Pulmonary artery endothelial cell (primary cell): Measurements from ENCODE around the gene ERICH6B. TPM values are rescaled to one million over a fixed set of nuclear protein-coding genes. Genes with fewer than 3 reads are reported as not detected.

Source experiments
- DNase-seq: peaks from one replicate; pipeline ENCODE4 v3.0.0-alpha.2; 2011; ENCODE audit warnings: low read depth, low spot score
- total RNA-seq: library from RNA; depleted of rRNA; stranded (reverse); fragments of >200 nt; gene quantifications from 2 replicates; pipeline ENCODE4 v1.2.3, GENCODE V29; 2014

ERICH6B gene
- total RNA-seq, 1 donor from 2014 or later, result not detected

- DNase-seq, result no peak
These were observed 13.9 kb downstream of the ERICH6B start for GRCh38 chr13:45601680-45602079.

DNA sequence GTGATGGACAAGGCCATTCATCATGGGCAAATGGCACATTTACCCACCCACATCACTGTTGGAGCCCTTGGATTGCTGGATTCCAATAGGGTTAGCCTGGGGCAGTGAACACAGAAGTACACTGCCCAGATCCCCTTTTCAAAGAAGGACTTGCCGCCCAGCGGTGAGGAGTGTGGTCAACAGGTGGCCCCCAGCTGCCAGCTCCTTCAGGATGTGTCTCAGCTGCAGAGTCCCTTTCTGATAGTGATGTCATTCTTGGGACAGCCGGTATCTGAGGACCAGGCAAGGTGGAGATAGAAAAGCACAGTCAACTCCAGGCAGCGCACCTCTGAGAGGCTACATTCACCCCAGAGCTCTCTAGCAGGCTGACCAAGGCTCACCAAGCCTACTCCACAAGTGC, 16.9 kb downstream of the ERICH6B start:
- no peak for DNase-seq

DNA sequence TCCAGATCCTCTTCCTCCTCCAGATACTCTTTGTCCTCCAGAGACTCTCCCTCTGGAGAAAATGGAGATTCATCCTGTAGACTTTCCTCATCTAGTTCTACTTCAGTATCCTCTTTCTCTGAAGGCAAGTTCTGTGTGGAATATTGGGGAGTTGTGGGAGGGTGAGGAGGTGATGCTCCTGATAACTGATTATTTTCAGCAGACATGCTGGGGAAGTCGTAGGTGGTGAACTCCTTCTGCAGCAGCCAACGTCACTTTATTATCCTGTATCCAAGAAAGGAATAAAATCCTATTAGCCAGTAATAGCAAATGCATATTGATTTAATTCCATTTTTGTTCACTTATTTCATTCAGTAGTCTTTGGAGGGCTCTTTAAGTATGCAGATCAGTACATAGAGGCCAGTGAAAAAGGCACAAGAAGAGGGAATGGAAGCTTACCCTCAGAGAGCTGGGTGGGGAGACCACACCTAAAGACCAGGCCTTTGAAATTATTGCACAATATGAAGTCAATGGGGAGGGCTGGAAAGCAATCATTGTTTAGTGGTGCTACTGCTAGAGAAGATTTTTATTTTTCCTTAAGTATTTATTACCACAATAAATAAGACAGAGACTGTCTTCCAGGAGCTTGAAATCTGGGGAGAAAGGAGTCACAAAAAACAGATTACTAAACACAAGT, 18.6 kb downstream of the ERICH6B start:
- DNase-seq, result no peak

DNA sequence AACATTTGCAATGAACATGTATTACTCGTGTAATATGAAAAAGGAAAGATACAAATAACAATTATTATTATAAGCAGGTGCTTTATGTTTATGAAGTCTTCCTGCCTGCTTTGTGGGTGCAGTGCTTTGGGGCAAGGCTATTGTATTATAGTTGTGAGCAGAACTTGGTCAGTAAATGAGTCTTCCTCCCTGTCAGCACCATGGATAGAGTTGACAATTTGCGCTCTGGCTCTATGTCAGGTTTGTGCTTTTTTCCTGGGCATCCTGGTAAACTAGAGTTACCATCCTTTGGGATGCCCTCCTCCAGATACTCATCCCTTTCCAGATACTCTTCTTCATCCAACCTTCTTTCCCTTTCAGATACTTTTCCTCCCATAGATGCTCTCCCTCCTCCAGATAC, 19.6 kb downstream of the ERICH6B start:
- DNase-seq, result no peak

- DNase-seq, result no peak
These were observed 20.8 kb downstream of the ERICH6B start for GRCh38 chr13:45594764-45595163.

GRCh38 chr13:45594227-45594626, 21.3 kb downstream of the ERICH6B start:
- DNase-seq, result no peak

DNA sequence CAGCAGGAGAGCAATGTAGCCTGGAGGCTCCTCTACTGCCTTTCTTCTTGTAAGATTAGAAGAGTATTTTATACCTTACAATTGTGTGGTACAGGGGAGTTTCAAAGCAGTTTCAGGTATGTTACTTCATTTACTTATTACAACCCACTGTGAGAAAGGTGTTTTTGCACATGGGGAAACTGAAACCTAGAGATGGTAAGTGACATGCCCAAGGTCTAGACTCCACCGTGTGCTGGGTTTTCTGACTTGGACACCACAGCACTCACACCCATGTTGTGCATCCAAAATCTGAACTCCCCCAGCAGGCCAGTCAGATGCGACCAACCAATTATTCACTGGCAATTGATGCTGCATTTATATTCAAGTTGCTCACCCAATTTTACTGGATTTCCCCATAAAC, 22.8 kb downstream of the ERICH6B start:
- no peak for DNase-seq

- no peak for DNase-seq
These were observed 25.5 kb downstream of the ERICH6B start for GRCh38 chr13:45590066-45590465.

GRCh38 chr13:45587897-45588296, 27.6 kb downstream of the ERICH6B start:
- no peak for DNase-seq

- DNase-seq, result no peak
These were observed 30.7 kb downstream of the ERICH6B start for GRCh38 chr13:45584816-45585215.

DNA sequence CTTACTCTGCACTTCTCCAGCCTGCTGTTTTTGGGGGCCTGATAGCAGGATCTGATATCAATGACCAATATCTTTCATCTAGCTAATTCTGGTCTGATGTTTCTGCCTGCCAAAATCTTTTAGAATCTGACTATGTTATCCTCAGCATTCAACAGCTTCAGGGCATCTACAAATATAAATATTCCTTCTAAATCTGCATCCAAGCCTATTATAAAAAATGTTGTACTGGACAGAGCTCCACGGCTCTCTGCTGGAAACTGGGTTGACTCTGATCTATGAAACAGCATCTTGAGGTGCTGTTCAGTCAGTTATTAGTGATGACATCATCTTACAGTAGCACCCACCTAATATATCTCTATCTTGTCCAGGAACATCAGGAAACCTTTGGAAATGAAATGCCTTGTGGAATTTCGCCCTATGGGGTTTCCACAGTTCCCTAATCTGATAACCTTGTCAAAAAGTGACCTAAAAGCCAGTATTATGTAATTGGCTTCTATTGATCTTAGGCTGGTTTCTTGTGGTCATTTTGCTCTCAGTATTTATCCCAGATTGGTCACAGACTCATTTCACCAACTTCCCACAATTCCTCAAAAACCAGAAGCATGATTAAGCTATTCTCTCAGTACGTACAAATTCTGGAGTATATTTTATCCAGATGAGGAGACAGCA, 33.0 kb downstream of the ERICH6B start:
- no peak for DNase-seq

- no peak for DNase-seq
These were observed 39.1 kb downstream of the ERICH6B start for GRCh38 chr13:45576466-45576865.

DNA sequence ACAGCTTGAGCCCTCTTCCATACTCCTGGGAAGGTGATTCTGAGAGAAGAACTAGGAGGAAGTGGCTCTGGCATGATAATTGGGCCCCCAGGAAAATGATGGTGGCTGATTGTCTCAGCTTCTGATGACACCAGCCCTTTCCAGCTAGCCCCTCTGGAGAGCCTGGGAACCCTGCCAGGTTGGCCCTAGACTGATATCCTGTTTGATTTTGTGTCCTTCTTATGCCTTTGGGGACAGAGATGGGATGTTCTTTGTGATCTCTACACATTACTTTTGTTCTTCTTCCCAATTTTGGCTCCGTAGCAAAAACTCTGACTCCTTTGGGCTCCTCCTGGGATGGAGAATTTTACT, 39.7 kb downstream of the ERICH6B start:
- no peak for DNase-seq

DNA sequence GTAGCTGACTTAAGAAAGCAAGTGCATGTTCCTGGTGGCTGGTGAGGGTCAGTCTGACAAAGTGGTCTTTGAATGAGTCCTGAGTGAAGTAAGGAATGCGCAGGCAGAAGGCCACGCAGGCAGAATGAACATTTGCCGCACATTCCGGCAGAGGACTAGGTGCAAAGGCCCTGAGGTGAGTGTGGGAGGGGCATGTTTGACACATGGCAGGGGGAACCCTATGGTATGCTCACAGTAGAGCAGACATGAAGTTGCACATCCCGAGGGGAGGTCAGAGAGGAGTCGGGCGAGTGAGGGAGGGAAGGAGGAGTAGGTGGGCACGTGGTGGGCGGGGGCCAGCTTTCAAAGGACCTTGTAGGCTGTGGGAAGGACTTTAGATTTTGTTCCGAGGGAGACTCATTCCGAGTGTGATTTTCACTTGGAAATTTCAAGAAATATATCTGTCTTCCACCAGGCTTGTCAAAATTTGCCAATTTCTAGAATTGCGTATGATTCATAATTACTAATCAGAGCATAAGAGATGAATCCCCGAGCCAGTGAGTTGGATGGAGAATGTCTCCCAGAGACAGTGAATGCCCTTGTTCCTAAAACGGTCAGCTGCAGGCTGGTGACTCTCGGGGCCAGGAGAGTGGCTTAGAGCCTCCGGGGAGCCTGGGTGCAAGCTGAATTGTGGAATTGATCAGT, 40.3 kb downstream of the ERICH6B start:
- DNase-seq, result no peak

GRCh38 chr13:45565331-45565730, 50.2 kb downstream of the ERICH6B start:
- DNase-seq, result no peak

- no peak for DNase-seq
These were observed 51.3 kb downstream of the ERICH6B start for GRCh38 chr13:45564133-45564776.

DNA sequence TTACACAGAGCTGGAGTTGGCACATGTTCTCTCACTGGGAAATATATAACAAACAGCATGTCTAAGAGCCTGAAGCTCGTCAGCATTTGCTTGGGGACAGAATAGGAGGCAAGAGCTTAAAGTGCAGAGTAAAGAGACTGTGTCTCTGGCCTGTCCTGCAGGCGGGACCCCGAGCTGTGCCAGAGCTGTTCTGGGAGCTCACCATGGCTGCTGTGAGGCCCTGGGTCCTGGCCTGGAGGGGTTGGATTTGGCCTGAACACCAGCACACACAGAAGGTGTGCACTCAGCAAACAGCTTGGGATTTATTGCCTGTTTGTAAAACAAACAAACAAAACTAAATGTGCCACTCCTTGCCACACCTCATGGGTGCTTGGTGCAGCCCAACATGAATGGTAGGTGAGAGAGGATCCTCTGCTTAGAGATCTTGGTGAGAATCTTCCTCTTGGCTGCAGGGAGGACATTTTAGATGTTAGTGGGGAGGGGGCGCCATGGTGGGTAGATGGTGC, 60.9 kb downstream of the ERICH6B start:
- DNase-seq, result no peak

DNA sequence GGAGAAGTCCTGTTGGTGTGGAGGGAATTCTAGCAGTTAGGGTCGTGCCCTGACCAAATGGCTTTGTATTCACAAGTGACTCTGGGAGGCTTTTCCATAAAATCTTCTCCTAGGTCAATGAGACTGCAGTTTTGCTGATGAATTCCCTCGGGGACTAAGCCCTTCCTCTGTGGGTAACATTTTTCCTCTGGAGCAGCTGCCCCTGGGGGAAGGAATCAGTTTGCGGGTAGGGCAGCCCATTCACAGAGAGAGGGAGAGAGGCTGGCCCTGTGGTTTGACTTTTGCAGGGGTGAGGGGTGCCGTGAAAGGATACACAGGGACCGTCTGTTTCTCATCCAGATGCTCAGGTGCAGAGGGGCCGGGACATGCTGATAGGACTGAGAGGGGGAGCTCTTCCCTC, 67.3 kb downstream of the ERICH6B start:
- DNase-seq, result no peak

DNA sequence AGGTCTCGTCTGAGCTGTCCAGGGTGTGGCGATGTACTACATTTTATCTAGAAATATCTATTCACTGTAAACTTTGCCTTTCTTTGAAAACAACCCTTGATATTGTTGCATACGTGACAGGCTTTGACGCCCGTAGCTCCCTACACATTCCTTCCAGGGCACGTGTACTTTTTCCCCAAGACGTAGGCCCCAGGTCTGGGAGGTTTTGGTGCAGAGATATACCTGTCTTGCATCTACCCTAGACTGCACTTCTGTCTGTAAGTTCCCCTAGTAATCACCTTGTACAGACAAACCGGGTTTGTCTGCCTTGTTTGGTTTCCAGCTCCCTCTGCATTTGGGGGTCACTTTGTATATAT, 69.2 kb downstream of the ERICH6B start:
- no peak for DNase-seq

- DNase-seq, result no peak
These were observed 69.7 kb downstream of the ERICH6B start for GRCh38 chr13:45545686-45546409.

DNA sequence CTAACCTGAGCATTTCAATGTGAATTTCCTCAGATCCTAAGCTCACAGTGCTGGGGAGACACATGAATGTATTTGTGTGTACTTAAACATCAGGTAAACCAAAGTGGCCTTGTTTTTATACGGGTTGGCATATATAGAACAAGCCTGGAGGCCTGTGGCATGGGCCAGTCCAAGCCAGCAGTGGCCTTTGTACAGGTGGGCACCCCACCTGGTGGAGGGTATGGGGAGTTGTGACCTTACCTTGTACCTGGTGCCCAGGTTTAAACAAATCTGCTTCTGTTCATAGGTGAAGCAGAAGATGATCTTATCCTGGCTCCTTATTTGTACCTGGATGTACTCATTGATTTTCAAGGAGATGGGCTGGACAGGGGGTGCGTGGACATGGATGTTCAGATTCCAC, 71.0 kb downstream of the ERICH6B start:
- DNase-seq, result no peak

- DNase-seq, result no peak
These were observed 72.7 kb downstream of the ERICH6B start for GRCh38 chr13:45542878-45543277.
